ENCODE measurements around the gene IYD. TPM values are rescaled to one million over a fixed set of nuclear protein-coding genes. Genes with fewer than 3 reads are reported as not detected.

Gene IYD
- polyA plus RNA-seq, 1 donor (not counting 4 experiments of a cell fraction or from before 2014, with no cell fraction given), result not detected

- H3K27me3 ChIP-seq (ENCODE audit: control insufficient read depth, extremely low read depth, insufficient read depth, low read length), result no peaks in the 10 kb centered on the region
- no peak for DNase-seq (ENCODE audit: low read depth, low spot score)
- no peaks in the 10 kb centered on the region for H3K9me3 ChIP-seq (ENCODE audit: control insufficient read depth, low read depth, low read length)
- H3K27ac ChIP-seq (ENCODE audit: control insufficient read depth, insufficient read depth, low read length), result peak overlapping the region; percentile 21
- H2AFZ ChIP-seq (ENCODE audit: control insufficient read depth, low read length), result no peak overlapping the region
- peak overlapping the region; percentile 11 for H3K4me2 ChIP-seq (ENCODE audit: control insufficient read depth, extremely low read depth, insufficient read depth, low read depth, low read length)
- TF ChIP-seq, protein P1, sequence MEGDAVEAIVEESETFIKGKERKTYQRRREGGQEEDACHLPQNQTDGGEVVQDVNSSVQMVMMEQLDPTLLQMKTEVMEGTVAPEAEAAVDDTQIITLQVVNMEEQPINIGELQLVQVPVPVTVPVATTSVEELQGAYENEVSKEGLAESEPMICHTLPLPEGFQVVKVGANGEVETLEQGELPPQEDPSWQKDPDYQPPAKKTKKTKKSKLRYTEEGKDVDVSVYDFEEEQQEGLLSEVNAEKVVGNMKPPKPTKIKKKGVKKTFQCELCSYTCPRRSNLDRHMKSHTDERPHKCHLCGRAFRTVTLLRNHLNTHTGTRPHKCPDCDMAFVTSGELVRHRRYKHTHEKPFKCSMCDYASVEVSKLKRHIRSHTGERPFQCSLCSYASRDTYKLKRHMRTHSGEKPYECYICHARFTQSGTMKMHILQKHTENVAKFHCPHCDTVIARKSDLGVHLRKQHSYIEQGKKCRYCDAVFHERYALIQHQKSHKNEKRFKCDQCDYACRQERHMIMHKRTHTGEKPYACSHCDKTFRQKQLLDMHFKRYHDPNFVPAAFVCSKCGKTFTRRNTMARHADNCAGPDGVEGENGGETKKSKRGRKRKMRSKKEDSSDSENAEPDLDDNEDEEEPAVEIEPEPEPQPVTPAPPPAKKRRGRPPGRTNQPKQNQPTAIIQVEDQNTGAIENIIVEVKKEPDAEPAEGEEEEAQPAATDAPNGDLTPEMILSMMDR (optimal IDR thresholded peaks at IDR 0.05 in 1 of 3, IDR thresholded peaks at IDR 0.05 in 1 of 3, conservative IDR thresholded peaks at IDR 0.05 in 1 of 3; ENCODE audit: extremely low read depth in 1 of 3, insufficient read depth in 2 of 3, low read length in 3 of 3), result no peak
- no peak for TF ChIP-seq EZH2 (IDR thresholded peaks at IDR 0.05; ENCODE audit: low read length)
- peaks cover 2% of the 10 kb centered on the region for H3K9me1 ChIP-seq (ENCODE audit: control insufficient read depth, extremely low read depth, insufficient read depth, low read length)
- H3K9ac ChIP-seq (ENCODE audit: control insufficient read depth, extremely low read depth, insufficient read depth, low read length), result no peak overlapping the region
- no peak for FAIRE-seq
- dilution Hi-C loops (cut with MboI; ENCODE audit: extremely low pct_ligation_motif_present, low sequenced_read_pairs), result no loop called here
- peaks cover 11% of the 10 kb centered on the region for H3K4me1 ChIP-seq (ENCODE audit: control insufficient read depth, extremely low read depth, insufficient read depth, low read length)
- no peaks in the 10 kb centered on the region for H3K36me3 ChIP-seq (ENCODE audit: control insufficient read depth in 2 of 2, extremely low read depth in 1 of 2, insufficient read depth in 2 of 2, low read length in 2 of 2)
- no peaks in the 10 kb centered on the region for H3K79me2 ChIP-seq (ENCODE audit: control insufficient read depth, insufficient read depth, low read length)
- no peaks in the 10 kb centered on the region for H4K20me1 ChIP-seq (ENCODE audit: control insufficient read depth, extremely low read depth, insufficient read depth, low read length)
- H3K4me3 ChIP-seq (ENCODE audit: control insufficient read depth in 2 of 3, extremely low read depth in 1 of 3, insufficient read depth in 2 of 3, low read depth in 1 of 3, low read length in 3 of 3), result no peak overlapping the region
Observed at GRCh38 chr6:150346346-150346745, 22.5 kb upstream of the IYD start.

GRCh38 chr6:150347845-150348244, 21.0 kb upstream of the IYD start:
- Histone ChIP-seq H3K9me1 (ENCODE audit: control insufficient read depth, extremely low read depth, insufficient read depth, low read length) (peaks cover 2% of the 10 kb centered on the region), H3K36me3 (ENCODE audit: control insufficient read depth in 2 of 2, extremely low read depth in 1 of 2, insufficient read depth in 2 of 2, low read length in 2 of 2) (no peaks in the 10 kb centered on the region), H3K9ac (ENCODE audit: control insufficient read depth, extremely low read depth, insufficient read depth, low read length) (no peak overlapping the region), H3K4me3 (ENCODE audit: control insufficient read depth in 2 of 3, extremely low read depth in 1 of 3, insufficient read depth in 2 of 3, low read depth in 1 of 3, low read length in 3 of 3) (no peak overlapping the region), H3K9me3 (ENCODE audit: control insufficient read depth, low read depth, low read length) (no peaks in the 10 kb centered on the region), H3K4me2 (ENCODE audit: control insufficient read depth, extremely low read depth, insufficient read depth, low read depth, low read length) (no peak overlapping the region), H3K27ac (ENCODE audit: control insufficient read depth, insufficient read depth, low read length) (no peak overlapping the region), H2AFZ (ENCODE audit: control insufficient read depth, low read length) (no peak overlapping the region), H3K79me2 (ENCODE audit: control insufficient read depth, insufficient read depth, low read length) (no peaks in the 10 kb centered on the region), H3K4me1 (ENCODE audit: control insufficient read depth, extremely low read depth, insufficient read depth, low read length) (peaks cover 11% of the 10 kb centered on the region), H4K20me1 (ENCODE audit: control insufficient read depth, extremely low read depth, insufficient read depth, low read length) (no peaks in the 10 kb centered on the region), H3K27me3 (ENCODE audit: control insufficient read depth, extremely low read depth, insufficient read depth, low read length) (no peaks in the 10 kb centered on the region)
- TF ChIP-seq, protein P1 (optimal IDR thresholded peaks at IDR 0.05 in 1 of 3, IDR thresholded peaks at IDR 0.05 in 1 of 3, conservative IDR thresholded peaks at IDR 0.05 in 1 of 3; ENCODE audit: extremely low read depth in 1 of 3, insufficient read depth in 2 of 3, low read length in 3 of 3), result no peak
- no peak for TF ChIP-seq EZH2 (IDR thresholded peaks at IDR 0.05; ENCODE audit: low read length)
- no peak for DNase-seq (ENCODE audit: low read depth, low spot score)
- dilution Hi-C loops (cut with MboI; ENCODE audit: extremely low pct_ligation_motif_present, low sequenced_read_pairs), result no loop called here
- no peak for FAIRE-seq
